HG03108 (cell line): Measurements from ENCODE around the gene IFI27.

ENCODE experiments used
- ATAC-seq: cut with Tn5 transposase; IDR thresholded peaks from one replicate; pipeline ENCODE4 v1.9.1; 2021; ENCODE audit warnings: moderate library complexity; ENCODE audit not compliant: unreplicated experiment

IFI27 gene

GRCh38 chr14:94102768-94103482 is 7.6 kb upstream of the IFI27 start:
- ATAC-seq, result no peak

DNA sequence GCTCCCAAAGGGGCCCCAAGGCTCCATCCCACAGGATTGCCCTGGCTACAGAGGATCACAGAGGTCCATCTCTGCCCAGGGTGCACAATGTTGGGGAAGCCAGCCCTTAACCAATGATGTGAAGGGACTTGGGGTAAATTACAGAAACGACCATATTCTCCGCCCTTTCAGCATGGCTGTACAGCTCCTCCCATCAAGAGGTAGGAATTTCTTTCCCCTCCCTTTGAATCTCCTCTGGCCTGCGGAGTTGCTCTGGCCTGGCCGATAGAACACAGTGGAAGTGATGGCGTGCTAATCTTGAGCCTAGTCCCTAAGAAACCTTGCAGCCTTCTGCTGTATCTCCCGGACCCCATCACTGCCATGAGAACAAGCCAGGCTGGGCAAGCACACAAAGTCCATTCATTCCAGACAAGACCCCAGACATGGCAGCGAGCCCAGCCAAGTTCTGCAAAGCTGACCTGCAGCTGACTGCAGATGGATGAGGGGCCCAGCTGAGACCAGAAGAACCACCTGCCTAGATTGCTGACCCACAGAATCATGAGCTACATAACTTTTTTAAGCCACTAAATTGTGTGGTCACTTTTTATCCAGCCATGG is 6.9 kb upstream of the IFI27 start:
- no peak for ATAC-seq

DNA sequence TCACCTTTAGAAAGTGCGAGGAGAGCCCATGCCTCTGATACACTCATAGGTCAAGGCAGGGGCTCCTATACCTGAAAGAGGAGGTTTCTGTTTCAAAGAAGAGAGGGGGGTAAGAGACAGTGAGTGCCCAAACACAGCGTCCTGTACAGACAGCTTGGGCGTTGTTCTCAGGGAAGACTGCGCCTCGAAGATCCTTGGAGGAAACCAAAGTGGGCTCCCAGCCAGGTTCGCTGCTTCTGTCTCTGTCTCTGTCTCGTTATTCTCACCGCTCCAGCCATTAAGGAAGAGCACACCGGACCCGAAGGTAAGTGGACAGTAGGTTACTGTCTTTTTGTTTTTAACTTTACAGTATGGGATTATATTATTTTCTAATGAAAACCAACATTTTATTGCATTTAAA is 5.8 kb upstream of the IFI27 start:
- no peak for ATAC-seq

- ATAC-seq, result no peak
These were observed 653 bp upstream of the IFI27 start for GRCh38 chr14:94109915-94110250.

GRCh38 chr14:94111276-94112095 is 950 bp downstream of the IFI27 start:
- no peak for ATAC-seq

DNA sequence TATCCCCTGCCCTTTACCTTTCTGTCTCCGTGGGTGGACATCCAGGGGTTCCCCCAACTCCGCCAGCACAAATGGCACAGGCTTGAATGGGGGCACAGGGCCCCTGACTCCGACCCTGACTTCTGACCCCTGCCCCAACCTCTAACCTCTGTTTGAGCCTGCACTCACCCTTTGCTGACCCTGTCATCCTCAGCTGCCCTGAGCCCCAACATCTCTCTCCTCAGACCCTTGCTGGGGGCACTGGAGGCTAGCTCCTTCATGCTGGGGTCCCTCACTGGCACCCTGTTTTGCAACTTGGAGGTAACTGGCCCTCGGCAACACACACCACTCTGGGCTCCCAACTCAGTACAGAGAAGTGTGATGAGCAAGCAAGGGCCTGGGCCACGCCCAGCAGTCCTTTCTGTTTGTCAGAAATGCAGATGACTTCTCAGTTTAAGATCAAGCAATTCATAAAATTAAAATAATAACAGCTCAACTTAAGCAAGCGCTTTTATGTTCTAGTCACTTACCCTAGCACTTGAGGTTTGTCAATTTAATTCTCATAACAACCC is 2.1 kb downstream of the IFI27 start:
- ATAC-seq, result no peak

- ATAC-seq, result no peak
These were observed 2.5 kb downstream of the IFI27 start for GRCh38 chr14:94113073-94113472.

DNA sequence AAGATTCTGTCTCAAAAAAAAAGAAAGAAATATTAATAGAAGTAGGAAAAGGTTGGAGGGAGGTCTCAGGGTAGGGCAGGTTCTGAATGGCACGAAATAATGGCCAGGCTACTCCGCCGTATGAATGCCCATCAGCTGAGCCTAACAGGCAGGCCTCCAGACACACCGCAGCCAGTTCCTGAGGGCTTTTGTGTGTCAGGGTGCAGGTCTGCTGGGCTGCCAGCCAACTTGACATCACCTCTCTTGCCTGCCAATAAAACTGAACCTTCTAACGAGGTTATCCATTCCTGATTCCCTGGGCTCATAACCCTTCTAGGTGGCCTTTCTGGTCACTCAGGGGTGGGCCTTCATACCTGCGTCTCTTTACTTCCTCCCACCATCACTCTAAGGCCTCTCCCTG is 3.0 kb downstream of the IFI27 start:
- no peak for ATAC-seq

- ATAC-seq, result no peak
These were observed 3.5 kb downstream of the IFI27 start for GRCh38 chr14:94113908-94114588.

- ATAC-seq, result no peak
These were observed 4.1 kb downstream of the IFI27 start for GRCh38 chr14:94114589-94115057.

- ATAC-seq, result no peak
These were observed 4.6 kb downstream of the IFI27 start for GRCh38 chr14:94115058-94115591.

GRCh38 chr14:94115631-94116030 is 5.1 kb downstream of the IFI27 start:
- no peak for ATAC-seq

DNA sequence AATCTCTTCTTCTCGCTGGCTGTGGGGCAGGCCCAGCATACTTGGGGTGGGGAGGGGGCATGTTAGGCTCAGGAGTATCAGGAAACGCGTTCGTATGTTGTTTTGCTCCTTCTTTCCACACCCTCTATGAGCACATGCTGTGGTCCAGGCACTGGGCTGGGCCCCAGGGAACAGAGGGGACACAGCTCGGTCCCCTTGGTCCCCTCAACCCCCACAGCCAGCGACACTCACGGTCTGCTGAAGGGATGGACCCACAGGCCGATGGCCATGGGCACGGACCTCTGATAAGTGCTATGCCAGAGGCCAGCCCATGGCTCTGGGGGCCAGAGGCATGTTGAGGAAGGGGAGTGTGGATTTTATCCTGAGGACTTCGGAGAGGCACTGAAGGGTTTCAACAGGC is 6.2 kb downstream of the IFI27 start:
- no peak for ATAC-seq

- ATAC-seq, result no peak
These were observed 7.3 kb downstream of the IFI27 start for GRCh38 chr14:94117856-94118255.

DNA sequence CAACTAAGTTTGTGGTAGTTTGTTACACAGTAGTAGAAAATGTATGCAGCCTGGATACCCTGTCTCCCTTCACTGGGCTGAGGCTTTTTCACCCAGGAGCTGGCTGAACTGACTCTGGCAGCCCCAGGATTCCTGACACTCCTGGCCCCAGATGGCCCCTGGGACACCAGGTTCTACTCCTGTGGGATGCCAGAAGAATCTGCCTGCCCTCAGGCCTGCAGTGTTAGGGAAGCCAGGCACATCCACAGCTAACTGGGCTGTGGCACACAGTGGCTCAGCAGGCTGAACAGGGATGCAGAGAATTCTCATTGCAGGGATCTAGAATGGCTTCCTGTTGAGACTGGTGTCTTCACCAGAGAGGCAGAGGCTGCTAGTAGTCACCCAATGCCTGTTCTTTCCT is 8.5 kb downstream of the IFI27 start:
- no peak for ATAC-seq

- ATAC-seq, result no peak
These were observed 10.3 kb downstream of the IFI27 start for GRCh38 chr14:94120667-94121340.

DNA sequence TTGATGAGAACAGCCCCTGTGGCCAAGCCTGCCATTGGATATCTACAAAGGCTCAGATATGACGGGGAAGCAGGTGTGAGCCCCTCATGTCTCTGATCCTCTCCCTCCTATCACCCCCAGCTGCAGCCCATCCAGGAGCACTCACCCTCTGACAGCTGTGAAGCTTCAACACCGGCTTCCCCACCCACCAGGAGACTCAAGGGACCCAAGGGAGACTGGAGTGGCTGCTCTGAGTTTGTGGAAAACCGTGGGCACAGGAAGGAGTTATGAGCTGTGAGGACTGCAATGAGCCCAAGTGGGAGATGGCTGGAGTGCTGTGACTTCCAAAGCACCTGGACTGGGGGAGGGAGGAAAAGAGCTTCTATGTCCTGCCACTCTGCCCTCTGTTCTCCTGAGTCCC is 10.9 kb downstream of the IFI27 start:
- no peak for ATAC-seq

DNA sequence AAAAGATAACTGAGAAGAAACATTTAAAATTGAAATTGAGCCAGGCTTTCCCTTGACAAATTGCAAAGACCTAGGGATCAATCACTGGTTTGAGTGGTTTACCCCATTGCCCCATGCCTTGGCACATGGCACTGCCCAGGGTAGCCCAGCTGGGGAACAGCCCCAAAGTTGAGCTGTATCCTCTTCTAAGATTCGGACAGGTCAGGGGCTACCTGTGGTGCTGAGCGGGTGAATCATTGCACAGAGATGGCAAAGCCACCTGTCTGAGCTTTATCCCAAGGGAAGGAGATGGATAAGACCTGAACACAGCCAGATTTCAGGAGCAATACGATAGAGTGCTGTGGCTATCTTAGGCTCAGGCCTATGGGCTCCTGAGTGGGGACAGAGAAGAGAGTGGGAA is 11.9 kb downstream of the IFI27 start:
- ATAC-seq, result no peak

GRCh38 chr14:94123296-94123695 is 12.8 kb downstream of the IFI27 start:
- ATAC-seq, result no peak

DNA sequence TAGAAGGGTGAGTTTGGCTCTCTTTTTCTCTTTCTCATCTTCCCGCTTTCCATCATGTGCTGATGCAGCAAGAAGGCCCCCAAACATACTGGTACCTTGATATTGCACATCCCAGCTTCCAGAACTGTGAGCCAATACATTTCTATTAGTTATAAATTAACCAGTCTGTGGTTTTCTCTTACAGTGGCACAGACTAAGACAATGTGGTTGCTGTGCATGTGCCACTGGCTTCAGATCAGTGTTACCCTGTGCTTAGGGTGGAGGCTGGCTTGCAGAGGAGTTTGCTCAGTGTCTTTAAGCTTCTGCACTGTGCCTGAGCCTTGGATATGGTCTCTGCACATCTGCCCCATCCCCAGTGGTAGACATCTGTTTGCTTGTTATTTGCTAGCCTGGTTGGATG is 13.3 kb downstream of the IFI27 start:
- no peak for ATAC-seq
